Measurements from ENCODE around the gene PCDHGA5. TPM values are rescaled to one million over a fixed set of nuclear protein-coding genes. Genes with fewer than 3 reads are reported as not detected.
"Not testable (repeated sequence)": the region's sequence is repeated elsewhere in the genome, so short reads cannot be mapped to it uniquely, and the experiment has no call there.

The PCDHGA5 gene
- total RNA-seq, 1 experiment from 2014 or later = 0.05 TPM

DNA sequence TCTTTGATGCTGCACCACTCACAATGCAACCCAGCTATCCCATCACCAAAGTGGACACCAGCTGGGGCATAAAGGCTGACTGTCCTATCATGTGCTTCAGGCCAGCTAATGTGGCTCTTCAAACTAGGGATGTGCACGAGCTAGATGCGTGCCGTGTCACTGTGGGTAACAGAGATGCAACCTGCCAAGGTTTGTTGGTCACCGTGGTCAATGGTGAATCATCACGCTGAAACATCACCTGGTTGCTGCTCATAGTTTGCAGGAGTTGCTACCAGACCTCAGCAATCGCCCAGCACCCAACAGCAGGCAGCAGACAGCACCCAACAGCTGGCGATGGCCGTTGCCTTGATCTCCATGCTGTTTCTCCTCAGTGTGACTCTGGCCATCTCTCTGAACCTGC, 35.7 kb upstream of the PCDHGA5 start (continued):
- TF ChIP-seq, protein P1, sequence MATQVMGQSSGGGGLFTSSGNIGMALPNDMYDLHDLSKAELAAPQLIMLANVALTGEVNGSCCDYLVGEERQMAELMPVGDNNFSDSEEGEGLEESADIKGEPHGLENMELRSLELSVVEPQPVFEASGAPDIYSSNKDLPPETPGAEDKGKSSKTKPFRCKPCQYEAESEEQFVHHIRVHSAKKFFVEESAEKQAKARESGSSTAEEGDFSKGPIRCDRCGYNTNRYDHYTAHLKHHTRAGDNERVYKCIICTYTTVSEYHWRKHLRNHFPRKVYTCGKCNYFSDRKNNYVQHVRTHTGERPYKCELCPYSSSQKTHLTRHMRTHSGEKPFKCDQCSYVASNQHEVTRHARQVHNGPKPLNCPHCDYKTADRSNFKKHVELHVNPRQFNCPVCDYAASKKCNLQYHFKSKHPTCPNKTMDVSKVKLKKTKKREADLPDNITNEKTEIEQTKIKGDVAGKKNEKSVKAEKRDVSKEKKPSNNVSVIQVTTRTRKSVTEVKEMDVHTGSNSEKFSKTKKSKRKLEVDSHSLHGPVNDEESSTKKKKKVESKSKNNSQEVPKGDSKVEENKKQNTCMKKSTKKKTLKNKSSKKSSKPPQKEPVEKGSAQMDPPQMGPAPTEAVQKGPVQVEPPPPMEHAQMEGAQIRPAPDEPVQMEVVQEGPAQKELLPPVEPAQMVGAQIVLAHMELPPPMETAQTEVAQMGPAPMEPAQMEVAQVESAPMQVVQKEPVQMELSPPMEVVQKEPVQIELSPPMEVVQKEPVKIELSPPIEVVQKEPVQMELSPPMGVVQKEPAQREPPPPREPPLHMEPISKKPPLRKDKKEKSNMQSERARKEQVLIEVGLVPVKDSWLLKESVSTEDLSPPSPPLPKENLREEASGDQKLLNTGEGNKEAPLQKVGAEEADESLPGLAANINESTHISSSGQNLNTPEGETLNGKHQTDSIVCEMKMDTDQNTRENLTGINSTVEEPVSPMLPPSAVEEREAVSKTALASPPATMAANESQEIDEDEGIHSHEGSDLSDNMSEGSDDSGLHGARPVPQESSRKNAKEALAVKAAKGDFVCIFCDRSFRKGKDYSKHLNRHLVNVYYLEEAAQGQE (IDR thresholded peaks at IDR 0.05; ENCODE audit: low read depth) = no peak
- TF ChIP-seq ELF1 (IDR thresholded peaks at IDR 0.05; ENCODE audit: borderline replicate concordance, low read depth) = no peak
- no peak for TF ChIP-seq TCF7L2 (IDR thresholded peaks at IDR 0.05; ENCODE audit: borderline replicate concordance, extremely low read depth, insufficient read depth, insufficient read length)
- TF ChIP-seq CBX3 (IDR thresholded peaks at IDR 0.05; ENCODE audit: low read depth) = no peak

DNA sequence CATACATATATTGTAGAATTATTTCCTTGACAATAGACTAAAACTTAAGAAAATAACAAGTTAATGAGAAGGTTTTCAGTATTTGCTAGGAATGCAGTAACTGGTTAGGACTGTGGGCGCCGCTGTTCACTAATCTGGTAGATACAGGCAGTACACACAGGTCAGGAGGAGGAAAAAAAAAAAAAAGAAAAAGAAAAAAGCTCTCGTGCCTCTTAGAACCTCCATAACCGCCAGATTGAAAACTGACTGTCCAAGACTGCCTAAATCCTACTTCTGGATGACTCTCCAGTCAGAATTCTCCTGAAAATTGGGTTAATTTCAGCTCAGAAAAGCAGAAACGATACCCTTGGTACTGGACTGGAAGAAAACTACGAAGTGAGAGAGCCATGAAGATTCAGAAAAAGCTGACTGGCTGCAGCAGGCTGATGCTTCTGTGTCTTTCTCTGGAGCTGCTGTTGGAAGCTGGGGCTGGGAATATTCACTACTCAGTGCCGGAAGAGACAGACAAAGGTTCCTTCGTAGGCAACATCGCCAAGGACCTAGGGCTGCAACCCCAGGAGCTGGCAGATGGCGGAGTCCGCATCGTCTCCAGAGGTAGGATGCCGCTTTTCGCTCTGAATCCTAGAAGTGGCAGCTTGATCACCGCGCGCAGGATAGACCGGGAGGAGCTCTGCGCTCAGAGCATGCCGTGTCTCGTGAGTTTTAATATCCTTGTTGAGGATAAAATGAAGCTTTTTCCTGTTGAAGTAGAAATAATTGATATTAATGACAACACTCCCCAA, 33.5 kb upstream of the PCDHGA5 start, which contains the start of gene PCDHGA1:
TSS of gene PCDHGA1 (plus strand) at position 216 of the 782 bp plus-strand sequence.
- Histone ChIP-seq H4K20me1 (ENCODE audit: insufficient read depth) (no peaks in the 10 kb centered on the region), H3K9me3 (ENCODE audit: control insufficient read depth in 1 of 2, insufficient read depth in 1 of 2, low read depth in 1 of 2, low read length in 2 of 2) (no peaks in the 10 kb centered on the region), H3K4me1 (ENCODE audit: control insufficient read depth in 1 of 2, insufficient read depth in 2 of 2, low read length in 2 of 2) (no peaks in the 10 kb centered on the region), H3K27me3 (ENCODE audit: insufficient read depth, low read length) (no peaks in the 10 kb centered on the region), H3K36me3 (ENCODE audit: control insufficient read depth in 1 of 2, insufficient read depth in 2 of 2, low read length in 2 of 2) (no peaks in the 10 kb centered on the region), H3K9me2 (ENCODE audit: insufficient read depth) (no peaks in the 10 kb centered on the region), H3K27ac (ENCODE audit: low read depth, low read length) (no peak within 1 kb of the TSS), H3K9ac (ENCODE audit: low read length) (no peak within 1 kb of the TSS), H3K4me2 (ENCODE audit: low read length) (no peak within 1 kb of the TSS), H2AFZ (ENCODE audit: low read depth, low read length, poor library complexity, severe bottlenecking) (no peak within 1 kb of the TSS), H3K4me3 (replicated peaks in 1 of 2; ENCODE audit: low read depth in 1 of 2, low read length in 2 of 2) (no peak within 1 kb of the TSS), H3K79me2 (ENCODE audit: insufficient read depth, low read length) (no peaks in the 10 kb centered on the region)
- no peak for DNase-seq (ENCODE audit: low read depth, low spot score)
- ChIA-PET RAD21 (ENCODE audit: low non-redundant PET in 1 of 2, low total read pairs in 2 of 2, uncharacterized antibody in 2 of 2, unreplicated experiment in 2 of 2) (no interaction called here), CTCF (interaction anchor here (0.7 to 1.5 kb wide), 2 partner anchors 227 to 233 kb away, joined by 3 read pairs; no protein-coding TSS in a partner anchor), POLR2A (no interaction called here)
- intact Hi-C loops (cut with micrococcal nuclease) = no loop called here
- no TSS peak for BruUV-seq (replicated peaks)
- TF ChIP-seq POLR2A (IDR thresholded peaks at IDR 0.05; ENCODE audit: borderline replicate concordance, extremely low read depth, insufficient read depth, insufficient read length) (no peak), YY1 (IDR thresholded peaks at IDR 0.05; ENCODE audit: extremely low read depth, insufficient replicate concordance, low read depth, low read length) (no peak), RAD21 (IDR thresholded peaks at IDR 0.05; ENCODE audit: low read depth) (peak; percentile 16; the same call in 1 of the 2 replicates), ELF1 (IDR thresholded peaks at IDR 0.05; ENCODE audit: borderline replicate concordance, low read depth) (no peak)
- TF ChIP-seq, protein P2, sequence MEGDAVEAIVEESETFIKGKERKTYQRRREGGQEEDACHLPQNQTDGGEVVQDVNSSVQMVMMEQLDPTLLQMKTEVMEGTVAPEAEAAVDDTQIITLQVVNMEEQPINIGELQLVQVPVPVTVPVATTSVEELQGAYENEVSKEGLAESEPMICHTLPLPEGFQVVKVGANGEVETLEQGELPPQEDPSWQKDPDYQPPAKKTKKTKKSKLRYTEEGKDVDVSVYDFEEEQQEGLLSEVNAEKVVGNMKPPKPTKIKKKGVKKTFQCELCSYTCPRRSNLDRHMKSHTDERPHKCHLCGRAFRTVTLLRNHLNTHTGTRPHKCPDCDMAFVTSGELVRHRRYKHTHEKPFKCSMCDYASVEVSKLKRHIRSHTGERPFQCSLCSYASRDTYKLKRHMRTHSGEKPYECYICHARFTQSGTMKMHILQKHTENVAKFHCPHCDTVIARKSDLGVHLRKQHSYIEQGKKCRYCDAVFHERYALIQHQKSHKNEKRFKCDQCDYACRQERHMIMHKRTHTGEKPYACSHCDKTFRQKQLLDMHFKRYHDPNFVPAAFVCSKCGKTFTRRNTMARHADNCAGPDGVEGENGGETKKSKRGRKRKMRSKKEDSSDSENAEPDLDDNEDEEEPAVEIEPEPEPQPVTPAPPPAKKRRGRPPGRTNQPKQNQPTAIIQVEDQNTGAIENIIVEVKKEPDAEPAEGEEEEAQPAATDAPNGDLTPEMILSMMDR (IDR thresholded peaks at IDR 0.05 in 2 of 3, conservative IDR thresholded peaks at IDR 0.05 in 1 of 3; ENCODE audit: borderline replicate concordance in 1 of 3, insufficient read depth in 1 of 3, low read depth in 2 of 3, low read length in 2 of 3) = peak in 2 of 3 experiments; percentile 17 to 39; a peak in 3 of 6 replicates
- ATAC-seq = 0 out of 2 replicates have a peak, but pooled peaks have one; percentile 49

DNA sequence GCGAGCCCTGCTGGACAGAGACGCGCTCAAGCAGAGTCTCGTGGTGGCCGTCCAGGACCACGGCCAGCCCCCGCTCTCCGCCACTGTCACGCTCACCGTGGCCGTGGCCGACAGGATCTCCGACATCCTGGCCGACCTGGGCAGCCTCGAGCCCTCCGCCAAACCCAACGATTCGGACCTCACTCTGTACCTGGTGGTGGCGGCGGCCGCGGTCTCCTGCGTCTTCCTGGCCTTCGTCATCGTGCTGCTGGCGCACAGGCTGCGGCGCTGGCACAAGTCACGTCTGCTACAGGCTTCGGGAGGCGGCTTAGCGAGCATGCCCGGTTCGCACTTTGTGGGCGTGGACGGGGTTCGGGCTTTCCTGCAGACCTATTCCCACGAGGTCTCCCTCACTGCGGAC, 31.4 kb upstream of the PCDHGA5 start:
- ATAC-seq; H3K9me2 ChIP-seq (ENCODE audit: insufficient read depth); H2AFZ ChIP-seq (ENCODE audit: low read depth, low read length, poor library complexity, severe bottlenecking); H3K79me2 ChIP-seq (ENCODE audit: insufficient read depth, low read length); RAD21 ChIA-PET (ENCODE audit: low non-redundant PET in 1 of 2, low total read pairs in 2 of 2, uncharacterized antibody in 2 of 2, unreplicated experiment in 2 of 2); intact Hi-C loops (cut with micrococcal nuclease); H3K27me3 ChIP-seq (ENCODE audit: insufficient read depth, low read length); H3K36me3 ChIP-seq (ENCODE audit: control insufficient read depth in 1 of 2, insufficient read depth in 2 of 2, low read length in 2 of 2); H4K20me1 ChIP-seq (ENCODE audit: insufficient read depth); H3K4me2 ChIP-seq (ENCODE audit: low read length); DNase-seq (ENCODE audit: low read depth, low spot score); POLR2A ChIA-PET; BruUV-seq (replicated peaks); CTCF ChIA-PET; H3K27ac ChIP-seq (ENCODE audit: low read depth, low read length); H3K9ac ChIP-seq (ENCODE audit: low read length); H3K4me3 ChIP-seq (replicated peaks in 1 of 2; ENCODE audit: low read depth in 1 of 2, low read length in 2 of 2); H3K9me3 ChIP-seq (ENCODE audit: control insufficient read depth in 1 of 2, insufficient read depth in 1 of 2, low read depth in 1 of 2, low read length in 2 of 2); H3K4me1 ChIP-seq (ENCODE audit: control insufficient read depth in 1 of 2, insufficient read depth in 2 of 2, low read length in 2 of 2): not testable (repeated sequence)
